Mammary epithelial cell (primary cell): Measurements from ENCODE around the gene LAT.
"Not testable (repeated sequence)": the region's sequence is repeated elsewhere in the genome, so short reads cannot be mapped to it uniquely, and the experiment has no call there.

Experiments used
- CTCF ChIP-seq, 2 donors: IDR thresholded peaks in 1 of 2; conservative IDR thresholded peaks in 1 of 2; 2 replicates each; pipeline ENCODE4 v1.5.1; 2011 to 2012; ENCODE audit warnings: inconsistent platforms in 2 of 2, low read length in 2 of 2, mild to moderate bottlenecking in 2 of 2, control low read depth in 1 of 2, low read depth in 1 of 2; ENCODE audit not compliant: insufficient read depth in 1 of 2; ENCODE audit errors: extremely low read depth in 1 of 2
- EZH2 ChIP-seq: IDR thresholded peaks from 2 replicates; pipeline ENCODE4 v1.6.1; 2012; ENCODE audit warnings: low read length, inconsistent platforms, borderline replicate concordance

- not testable (repeated sequence) for TF ChIP-seq CTCF (conservative IDR thresholded peaks at IDR 0.05 in 1 of 2, IDR thresholded peaks at IDR 0.05 in 1 of 2; ENCODE audit: extremely low read depth in 1 of 2, insufficient read depth in 1 of 2, low read depth in 1 of 2, low read length in 2 of 2); EZH2
Measured at GRCh38 chr16:28969696-28970095, 15.2 kb upstream of the LAT start.
